Uterus (tissue), 2 donors: ENCODE results near the gene FAM181A.

Experiments
- CTCF ChIP-seq, 4 experiments: fragments of 200-600 bp in 2 of 4; fragments of 450-650 bp in 2 of 4; sonication (generic) in 2 of 4; IDR thresholded peaks; one replicate each; pipeline ENCODE4 v1.5.1; 2016 to 2019; ENCODE audit warnings: antibody characterized with exemption in 4 of 4, mild to moderate bottlenecking in 2 of 4, moderate library complexity in 1 of 4
- POLR2A ChIP-seq, 2 donors: fragments of 450-650 bp; IDR thresholded peaks; one replicate each; pipeline ENCODE4 v1.6.1; 2016; ENCODE audit warnings: antibody characterized with exemption in 2 of 2, mild to moderate bottlenecking in 1 of 2, moderate library complexity in 1 of 2

GRCh38 chr14:93893661-93894261 is 33.4 kb upstream of the FAM181A start:
- TF ChIP-seq CTCF (IDR thresholded peaks at IDR 0.05) = no peak
- TF ChIP-seq POLR2A (IDR thresholded peaks at IDR 0.05) = no peak
